Measurements from ENCODE around the gene GPR21. TPM values are rescaled to one million over a fixed set of nuclear protein-coding genes. Genes with fewer than 3 reads are reported as not detected.

The GPR21 gene
- total and polyA plus RNA-seq, 2 of the 13 experiments (the other 11 are each of a cell fraction or from before 2014, with no cell fraction given) = 0.29 to 0.32 TPM

- no TSS peak for BruUV-seq (replicated peaks)
- no peaks in the 10 kb centered on the region for H3K4me1 ChIP-seq (ENCODE audit: insufficient read depth, low read length)
- FAIRE-seq (no peak), ATAC-seq (no peak), DNase-seq (ENCODE audit: low spot score) (no peak)
- no peaks in the 10 kb centered on the region; the same call in 1 of the 2 replicates for H4K20me1 ChIP-seq (ENCODE audit: insufficient read depth, low read length)
- no peaks in the 10 kb centered on the region for H3K27me3 ChIP-seq (ENCODE audit: control insufficient read depth in 1 of 2, insufficient read depth in 2 of 2, low read length in 2 of 2)
- H3K27ac ChIP-seq (ENCODE audit: extremely low read length, insufficient read depth, low read length) = no peak overlapping the region
- in situ Hi-C loops (cut with HindIII; ENCODE audit: extremely low pct_ligation_motif_present, low pct_unique_long_range_greater_than_20kb) (no loop called here), intact Hi-C loops (cut with micrococcal nuclease; ENCODE audit: unreplicated experiment) (no loop called here)
- ChIA-PET CTCF (ENCODE audit: low intra/inter-chr PET ratio, low total read pairs) (no interaction called here), POLR2A (no interaction called here)
- no peak overlapping the region for H3K4me2 ChIP-seq (ENCODE audit: low read depth, low read length)
- H3K4me3 ChIP-seq (replicated peaks in 1 of 3; ENCODE audit: insufficient read depth in 1 of 3, low read depth in 2 of 3, low read length in 3 of 3) = no peak overlapping the region
- no peaks in the 10 kb centered on the region for H3K79me2 ChIP-seq (ENCODE audit: insufficient read depth, low read length)
- no peaks in the 10 kb centered on the region for H3K9me3 ChIP-seq (ENCODE audit: low read length)
- TF ChIP-seq AKAP8 (CRISPR knock-in tag; IDR thresholded peaks at IDR 0.05) (no peak), RELA (CRISPR knock-in tag; IDR thresholded peaks at IDR 0.05) (no peak), ZNF232 (CRISPR knock-in tag; IDR thresholded peaks at IDR 0.05; ENCODE audit: borderline replicate concordance) (no peak), ZNF326 (CRISPR knock-in tag; IDR thresholded peaks at IDR 0.05; ENCODE audit: borderline replicate concordance) (no peak), ZBTB46 (CRISPR knock-in tag; IDR thresholded peaks at IDR 0.05; ENCODE audit: borderline replicate concordance) (no peak), FOXM1 (CRISPR knock-in tag; IDR thresholded peaks at IDR 0.05) (no peak)
- peaks cover 9 to 25% of the 10 kb centered on the region in 2 experiments; a peak in 4 of 5 replicates for H3K36me3 ChIP-seq (replicated peaks in 1 of 2; ENCODE audit: control insufficient read depth in 1 of 2, insufficient read depth in 2 of 2, low read length in 2 of 2)
- H2AFZ ChIP-seq (ENCODE audit: low read length) = no peak overlapping the region
- H3K9ac ChIP-seq (ENCODE audit: insufficient read depth, low read depth, low read length) = no peak overlapping the region
- 97% methylated on average over 3 of the region's 3 CpGs for WGBS (ENCODE audit: low lambda C conversion rate)
Measured at GRCh38 chr9:123036893-123037545, 3.6 kb downstream of the GPR21 start.
